Spinal cord (tissue), 10 donors: ENCODE measurements around the gene CHN2. TPM values are rescaled to one million over a fixed set of nuclear protein-coding genes. Genes with fewer than 3 reads are reported as not detected.

Experiments used
- DNase-seq, 6 donors: peaks; one replicate each; pipeline versions ENCODE4 v3.0.0 to v3.0.0-alpha.2; 2013 to 2015; ENCODE audit warnings: low spot score in 6 of 6, low read depth in 4 of 6
- H3K27ac ChIP-seq: one replicate; pipeline ENCODE4 v1.5.1; 2013; ENCODE audit warnings: low read depth, low read length, control low read depth
- H3K27me3 ChIP-seq: one replicate; pipeline ENCODE4 v1.6.1; 2013; ENCODE audit warnings: low read length; ENCODE audit not compliant: control insufficient read depth, insufficient read depth
- H3K36me3 ChIP-seq: one replicate; pipeline ENCODE4 v1.6.1; 2013; ENCODE audit warnings: low read length; ENCODE audit not compliant: control insufficient read depth, insufficient read depth
- H3K4me1 ChIP-seq: one replicate; pipeline ENCODE4 v1.6.1; 2013; ENCODE audit warnings: low read length; ENCODE audit not compliant: control insufficient read depth, insufficient read depth
- H3K4me3 ChIP-seq: one replicate; pipeline ENCODE4 v1.5.1; 2013; ENCODE audit warnings: low read depth, low read length, control low read depth
- H3K9me3 ChIP-seq: one replicate; pipeline ENCODE4 v1.6.1; 2013; ENCODE audit warnings: low read length; ENCODE audit not compliant: control insufficient read depth, insufficient read depth
- WGBS: methylation state at CpG from one replicate; pipeline ENCODE4 v1.1.5; 2013; ENCODE audit warnings: missing lambda C conversion rate; ENCODE audit not compliant: insufficient coverage; 5-methylcytosine and 5-hydroxymethylcytosine counted together
- polyA plus RNA-seq, 2 donors: library from polyadenylated mRNA; unstranded; fragments of 120-200 nt; gene quantifications; one replicate each; pipeline ENCODE4 v1.2.1, GENCODE V29; 2013; ENCODE audit not compliant: insufficient read length in 2 of 2
- total RNA-seq, 2 donors: library from RNA; depleted of rRNA in 1 of 2; stranded (reverse); fragments of 120-200 nt in 1 of 2; fragments of >200 nt in 1 of 2; gene quantifications; one replicate each; pipeline versions ENCODE4 v1.2.3 to v1.2.4, GENCODE V29; 2013 to 2014
- donor health status: healthy.

Gene CHN2
- total and polyA plus RNA-seq, 4 donors: 17.9 to 30.5 (median 21.4) TPM

DNA sequence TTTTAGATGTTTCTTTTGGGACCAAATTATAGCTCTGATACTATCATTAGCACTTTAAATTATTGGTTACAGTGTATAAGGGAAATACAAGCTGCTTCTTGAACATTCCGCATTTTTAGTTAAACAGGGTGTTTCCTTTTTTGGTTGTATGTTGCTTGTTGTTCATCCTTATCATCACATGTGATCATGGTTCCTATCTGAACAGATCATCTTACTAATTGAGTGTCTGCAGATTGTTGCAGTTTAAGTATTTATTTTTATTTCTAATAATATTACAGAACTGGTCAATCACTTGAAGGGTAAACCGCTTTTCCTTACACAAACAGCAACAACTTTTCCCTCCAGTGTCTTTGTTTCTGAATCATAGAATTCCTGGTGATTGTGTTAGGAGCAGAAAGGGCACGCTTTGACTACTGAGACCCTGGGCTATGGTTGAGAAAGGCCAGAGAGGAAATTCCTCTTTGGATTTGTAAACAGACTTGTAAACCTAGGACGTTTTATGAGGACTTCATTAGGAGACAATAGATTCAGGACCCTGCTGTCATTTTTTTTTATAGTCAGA, 37.2 kb downstream of the CHN2 start:
- H3K36me3 ChIP-seq: no peaks in the 10 kb centered on the region
- no peaks in the 10 kb centered on the region for H3K4me1 ChIP-seq
- no peaks in the 10 kb centered on the region for H3K27me3 ChIP-seq
- no peaks in the 10 kb centered on the region for H3K9me3 ChIP-seq
- no peak for DNase-seq
- no peak overlapping the region for H3K27ac ChIP-seq
- WGBS: no CpG with 5 or more reads among the region's 4 CpGs
- H3K4me3 ChIP-seq: no peak overlapping the region

GRCh38 chr7:29234438-29234837, 39.9 kb downstream of the CHN2 start:
- no peaks in the 10 kb centered on the region for H3K9me3 ChIP-seq
- no peak overlapping the region for H3K27ac ChIP-seq
- no peaks in the 10 kb centered on the region for H3K4me1 ChIP-seq
- H3K4me3 ChIP-seq: no peak overlapping the region
- 83% methylated on average over 1 of the region's 2 CpGs for WGBS
- H3K27me3 ChIP-seq: no peaks in the 10 kb centered on the region
- no peaks in the 10 kb centered on the region for H3K36me3 ChIP-seq
- DNase-seq: no peak

- Histone ChIP-seq H3K36me3 (no peaks in the 10 kb centered on the region), H3K9me3 (peaks cover under 1% of the 10 kb centered on the region)
Observed at GRCh38 chr7:29236071-29236580, 41.6 kb downstream of the CHN2 start.

DNA sequence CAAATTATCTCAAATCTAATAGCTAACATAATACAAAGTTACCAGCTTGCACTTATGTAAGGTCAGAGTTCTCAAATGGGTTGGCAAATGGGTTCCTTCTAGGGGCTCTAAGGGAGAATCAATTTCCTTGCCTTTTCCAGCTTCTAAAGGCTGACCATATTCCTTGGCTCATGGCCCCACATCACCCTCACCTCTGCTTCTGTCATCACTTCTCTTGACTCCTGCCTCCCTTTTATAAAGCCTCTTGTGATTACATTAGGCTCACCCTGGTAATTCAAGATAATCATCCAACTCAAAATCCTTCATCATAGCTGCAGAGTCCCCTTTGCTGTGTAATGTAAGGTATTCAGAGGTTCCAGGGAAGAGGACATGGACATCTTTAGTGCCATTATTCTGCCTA, 42.1 kb downstream of the CHN2 start:
- H3K4me1 ChIP-seq: no peaks in the 10 kb centered on the region
- no peak overlapping the region for H3K27ac ChIP-seq
- no peaks in the 10 kb centered on the region for H3K27me3 ChIP-seq
- DNase-seq: no peak
- no peak overlapping the region for H3K4me3 ChIP-seq
- H3K36me3 ChIP-seq: no peaks in the 10 kb centered on the region
- H3K9me3 ChIP-seq: peaks cover 1% of the 10 kb centered on the region

More at GRCh38 chr7:29236071-29236580, 41.6 kb downstream of the CHN2 start:
- no peaks in the 10 kb centered on the region for H3K4me1 ChIP-seq
- WGBS: 100% methylated on average over 1 of the region's 1 CpG
- H3K27ac ChIP-seq: no peak overlapping the region
- H3K27me3 ChIP-seq: no peaks in the 10 kb centered on the region
- DNase-seq: no peak
- H3K4me3 ChIP-seq: no peak overlapping the region

DNA sequence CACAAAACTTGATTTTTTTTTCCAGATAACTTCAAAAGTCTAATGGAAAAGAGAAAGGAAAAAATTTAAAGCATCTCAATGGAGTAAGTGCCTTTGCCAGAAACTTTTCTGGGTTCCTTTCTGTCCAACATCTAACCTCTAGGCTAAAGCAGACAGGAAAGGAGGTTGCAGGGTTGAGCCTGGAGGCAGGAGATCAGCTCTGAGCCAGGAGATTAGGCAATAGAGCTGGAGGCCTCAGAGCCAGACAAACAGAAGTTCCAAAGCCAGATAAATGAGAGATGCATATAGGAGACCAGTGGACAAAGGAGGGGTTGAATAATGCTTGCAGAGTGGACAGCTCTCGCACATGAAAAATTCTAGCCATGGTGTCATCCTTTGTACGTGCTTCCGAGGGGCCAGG, 42.9 kb downstream of the CHN2 start:
- Histone ChIP-seq H3K4me1 (no peaks in the 10 kb centered on the region), H3K4me3 (no peak overlapping the region), H3K27ac (no peak overlapping the region), H3K27me3 (no peaks in the 10 kb centered on the region), H3K36me3 (no peaks in the 10 kb centered on the region), H3K9me3 (peaks cover 1% of the 10 kb centered on the region)
- 77% methylated on average over 3 of the region's 3 CpGs for WGBS
- no peak for DNase-seq

DNA sequence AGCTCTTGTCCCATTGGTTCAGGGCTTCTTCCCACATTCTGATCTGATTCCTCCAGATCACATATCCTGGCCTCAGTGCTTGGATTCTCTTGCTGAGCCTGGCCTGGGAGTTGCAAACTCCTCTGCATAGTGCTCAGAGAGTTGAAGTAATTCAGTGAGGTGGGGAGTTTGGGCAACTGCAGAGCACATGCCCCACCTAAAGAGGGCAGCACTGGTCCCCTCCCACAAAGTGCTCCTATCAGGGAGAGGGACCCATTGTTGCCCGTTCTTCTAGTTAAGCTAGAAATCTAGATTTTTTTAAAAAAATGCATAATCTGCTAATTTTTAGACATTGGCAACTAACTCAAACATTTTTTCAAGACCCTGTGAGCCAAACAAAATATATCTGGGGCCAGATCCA, 45.1 kb downstream of the CHN2 start:
- Histone ChIP-seq H3K4me3 (no peak overlapping the region), H3K4me1 (no peaks in the 10 kb centered on the region), H3K27ac (no peak overlapping the region), H3K9me3 (peaks cover 1% of the 10 kb centered on the region), H3K36me3 (no peaks in the 10 kb centered on the region), H3K27me3 (no peaks in the 10 kb centered on the region)
- WGBS: no CpG with 5 or more reads among the region's 1 CpG
- DNase-seq: no peak

GRCh38 chr7:29242265-29242664, 47.7 kb downstream of the CHN2 start:
- Histone ChIP-seq H3K9me3 (peaks cover 1% of the 10 kb centered on the region), H3K27ac (no peak overlapping the region), H3K36me3 (no peaks in the 10 kb centered on the region), H3K27me3 (no peaks in the 10 kb centered on the region), H3K4me1 (peaks cover 2% of the 10 kb centered on the region), H3K4me3 (no peak overlapping the region)
- no peak for DNase-seq
- WGBS: no CpG with 5 or more reads among the region's 3 CpGs

GRCh38 chr7:29243910-29244655, 49.5 kb downstream of the CHN2 start:
- no peaks in the 10 kb centered on the region for H3K36me3 ChIP-seq
- H3K4me1 ChIP-seq: peaks cover 5% of the 10 kb centered on the region
- no peaks in the 10 kb centered on the region for H3K27me3 ChIP-seq
- peaks cover 1% of the 10 kb centered on the region for H3K9me3 ChIP-seq
- no peak overlapping the region for H3K4me3 ChIP-seq
- 96% methylated on average over 3 of the region's 11 CpGs for WGBS
- no peak overlapping the region for H3K27ac ChIP-seq
- no peak for DNase-seq

GRCh38 chr7:29247224-29247962, 52.8 kb downstream of the CHN2 start:
- no peaks in the 10 kb centered on the region for H3K9me3 ChIP-seq
- H3K4me1 ChIP-seq: peaks cover 5% of the 10 kb centered on the region
- H3K27me3 ChIP-seq: no peaks in the 10 kb centered on the region
- no peaks in the 10 kb centered on the region for H3K36me3 ChIP-seq
- no peak overlapping the region for H3K27ac ChIP-seq
- no peak for DNase-seq
- H3K4me3 ChIP-seq: no peak overlapping the region
- WGBS: 79% methylated on average over 6 of the region's 6 CpGs

- no peak for DNase-seq
- Histone ChIP-seq H3K27me3 (no peaks in the 10 kb centered on the region), H3K27ac (no peak overlapping the region), H3K4me1 (peaks cover 5% of the 10 kb centered on the region), H3K36me3 (no peaks in the 10 kb centered on the region), H3K4me3 (no peak overlapping the region), H3K9me3 (no peaks in the 10 kb centered on the region)
- WGBS: 95% methylated on average over 3 of the region's 3 CpGs
Observed at GRCh38 chr7:29247963-29248236, 53.3 kb downstream of the CHN2 start.
